ENCODE results near the gene ATG4C. TPM values are rescaled to one million over a fixed set of nuclear protein-coding genes. Genes with fewer than 3 reads are reported as not detected.
A peak's percentile ranks its signal among the peaks of the same experiment; 100 is the strongest.
"Not testable (repeated sequence)": the region's sequence is repeated elsewhere in the genome, so short reads cannot be mapped to it uniquely, and the experiment has no call there.

ATG4C gene, protein sequence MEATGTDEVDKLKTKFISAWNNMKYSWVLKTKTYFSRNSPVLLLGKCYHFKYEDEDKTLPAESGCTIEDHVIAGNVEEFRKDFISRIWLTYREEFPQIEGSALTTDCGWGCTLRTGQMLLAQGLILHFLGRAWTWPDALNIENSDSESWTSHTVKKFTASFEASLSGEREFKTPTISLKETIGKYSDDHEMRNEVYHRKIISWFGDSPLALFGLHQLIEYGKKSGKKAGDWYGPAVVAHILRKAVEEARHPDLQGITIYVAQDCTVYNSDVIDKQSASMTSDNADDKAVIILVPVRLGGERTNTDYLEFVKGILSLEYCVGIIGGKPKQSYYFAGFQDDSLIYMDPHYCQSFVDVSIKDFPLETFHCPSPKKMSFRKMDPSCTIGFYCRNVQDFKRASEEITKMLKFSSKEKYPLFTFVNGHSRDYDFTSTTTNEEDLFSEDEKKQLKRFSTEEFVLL
- polyA plus RNA-seq (2012; ENCODE audit: insufficient read depth, insufficient read length) = 20.5 TPM

DNA sequence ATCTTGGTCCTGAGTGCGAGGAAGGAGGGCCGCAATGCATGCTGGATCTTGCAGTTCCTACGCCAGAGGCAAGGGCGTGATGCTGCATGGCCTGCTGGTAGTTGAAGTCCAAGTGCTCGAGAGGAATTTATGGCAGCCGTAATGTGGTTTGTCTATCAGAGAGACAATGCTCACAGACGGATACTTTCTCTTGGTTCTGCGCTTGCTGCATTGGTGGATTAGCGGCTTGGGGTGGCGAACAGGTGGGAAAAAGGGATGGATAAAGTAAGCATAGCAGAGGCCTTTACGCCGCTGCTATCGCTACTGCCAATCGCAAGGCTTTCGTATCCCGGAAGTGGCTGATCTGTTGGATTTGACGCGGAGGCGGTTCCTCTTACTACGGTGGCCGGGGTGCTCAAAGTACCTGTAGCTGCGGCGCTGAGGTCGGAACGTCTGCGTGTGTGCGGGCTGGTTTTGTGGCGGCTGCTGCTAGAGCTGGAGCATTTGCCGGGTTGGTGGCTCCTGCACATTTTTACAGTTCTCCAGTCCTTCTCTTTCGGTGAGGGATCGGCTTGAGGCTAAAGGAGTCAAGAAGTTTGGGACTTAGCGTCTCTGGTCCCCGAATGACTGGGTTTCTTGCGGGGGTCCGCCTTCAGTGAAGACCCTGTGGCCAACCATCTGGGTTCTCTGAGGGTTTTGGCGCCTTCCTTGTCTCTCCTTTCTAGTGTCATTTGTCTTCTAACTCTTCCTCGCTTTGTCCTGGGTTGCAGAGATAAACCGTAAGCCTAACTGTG lies at the start of gene ATG4C:
TSS of gene ATG4C (plus strand) at position 397 of the 773 bp plus-strand sequence. CDS start 19,655 bp downstream, outside the sequence.
- peak within 1 kb of the TSS; percentile 78 for H3K4me3 ChIP-seq (ENCODE audit: low read length)
- DNase-seq (ENCODE audit: low read depth, low spot score) = peak; percentile 95

DNA sequence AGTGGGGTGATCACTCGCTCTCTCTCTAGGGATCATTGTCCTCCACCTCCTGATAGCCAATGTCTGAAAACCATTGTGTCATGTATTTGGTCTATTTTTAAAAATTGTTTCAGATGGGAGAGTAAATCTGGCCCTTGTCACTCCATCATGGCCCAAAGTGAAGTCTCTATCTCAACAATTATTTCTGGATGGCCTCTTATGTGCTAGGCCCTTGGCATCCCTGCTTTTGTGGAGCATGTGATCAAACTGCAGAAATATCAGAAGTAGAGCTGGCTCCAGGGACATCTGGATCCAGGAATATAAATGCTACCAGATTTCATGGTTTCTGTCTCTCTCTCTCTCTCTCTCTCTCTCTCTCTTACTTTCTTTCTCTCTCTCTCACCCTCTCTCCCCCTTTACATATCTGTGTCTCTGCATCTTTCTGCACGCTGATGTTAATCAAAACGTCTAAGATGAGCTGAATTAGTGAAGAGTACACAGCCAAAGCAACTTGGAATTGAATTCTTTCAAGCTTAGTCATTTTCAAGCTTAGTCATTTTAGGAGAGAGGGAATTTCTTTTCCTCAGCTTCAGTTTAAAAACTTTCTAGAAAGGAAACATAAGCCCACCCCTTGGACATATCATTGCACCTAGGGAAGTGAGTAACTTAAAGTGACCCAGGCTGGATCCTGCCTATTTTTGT lies 48.3 kb upstream of the ATG4C start:
- no peak for DNase-seq (ENCODE audit: low read depth, low spot score)

DNA sequence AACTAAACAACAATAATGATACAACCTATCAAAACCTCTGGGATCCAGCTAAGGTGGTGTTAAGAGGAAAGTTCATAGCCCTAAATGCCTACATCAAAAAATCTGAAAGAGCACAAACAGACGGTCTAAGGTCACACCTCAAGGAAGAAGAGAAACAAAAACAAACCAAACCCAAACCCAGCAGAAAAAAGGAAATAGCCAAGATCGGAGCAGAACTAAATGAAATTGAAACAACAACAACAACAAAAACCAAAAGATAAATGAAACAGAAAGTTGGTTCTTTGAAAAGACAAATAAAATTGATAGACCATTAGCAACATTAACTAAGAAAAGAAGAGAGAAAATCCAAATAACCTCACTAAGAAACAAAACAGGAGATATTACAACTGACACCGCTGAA lies 43.2 kb upstream of the ATG4C start:
- H3K4me3 ChIP-seq (ENCODE audit: low read length); DNase-seq (ENCODE audit: low read depth, low spot score): not testable (repeated sequence)

More for the DNA sequence above, 48.3 kb upstream of the ATG4C start:
- H3K4me3 ChIP-seq (ENCODE audit: low read length) = no peak overlapping the region

DNA sequence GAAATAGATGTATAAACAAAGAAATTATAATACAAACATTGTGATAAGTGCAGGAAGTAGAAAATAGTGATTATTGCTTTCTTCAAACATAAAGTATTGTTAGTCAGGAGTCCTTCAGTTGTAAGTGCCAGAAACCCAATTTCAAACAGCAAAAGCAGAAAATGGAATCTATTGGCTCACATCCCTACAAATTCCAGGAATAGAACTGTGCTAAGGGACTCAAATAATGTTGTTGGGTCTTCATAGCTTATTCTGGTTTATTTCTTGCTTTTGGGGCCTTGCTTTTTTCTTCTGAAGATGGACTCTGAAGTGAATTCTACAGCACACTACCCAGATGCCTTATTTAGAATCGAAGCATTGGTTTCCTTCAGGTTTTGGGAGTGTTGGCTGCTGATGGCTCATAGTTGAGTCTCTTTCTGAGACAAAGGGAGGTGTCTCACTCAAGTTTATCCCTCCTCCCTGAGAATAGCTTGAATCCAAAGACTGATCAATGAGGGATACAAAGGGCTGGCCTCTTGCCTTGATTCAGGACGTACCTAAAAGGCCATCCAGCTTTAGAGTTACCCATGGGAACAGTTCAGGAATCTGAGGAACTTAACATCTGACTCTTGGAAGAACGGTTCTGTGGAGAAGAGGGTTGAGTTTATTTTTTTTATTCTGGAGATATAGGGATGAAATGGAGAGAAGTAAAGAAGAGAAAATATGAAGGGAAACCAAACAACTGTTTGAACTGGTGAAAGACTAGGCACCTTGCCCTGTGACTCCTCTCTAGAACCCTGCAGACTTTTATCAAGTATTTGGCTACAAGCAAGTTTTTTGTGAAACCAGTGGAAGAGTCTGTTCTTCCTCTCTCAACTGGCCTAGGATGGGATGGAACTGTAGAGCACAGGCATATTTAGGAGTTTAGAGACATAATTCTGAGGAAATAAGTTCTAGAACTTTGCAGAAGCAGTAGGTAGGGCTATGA lies 39.0 kb upstream of the ATG4C start:
- no peak overlapping the region for H3K4me3 ChIP-seq (ENCODE audit: low read length)
- no peak for DNase-seq (ENCODE audit: low read depth, low spot score)

DNA sequence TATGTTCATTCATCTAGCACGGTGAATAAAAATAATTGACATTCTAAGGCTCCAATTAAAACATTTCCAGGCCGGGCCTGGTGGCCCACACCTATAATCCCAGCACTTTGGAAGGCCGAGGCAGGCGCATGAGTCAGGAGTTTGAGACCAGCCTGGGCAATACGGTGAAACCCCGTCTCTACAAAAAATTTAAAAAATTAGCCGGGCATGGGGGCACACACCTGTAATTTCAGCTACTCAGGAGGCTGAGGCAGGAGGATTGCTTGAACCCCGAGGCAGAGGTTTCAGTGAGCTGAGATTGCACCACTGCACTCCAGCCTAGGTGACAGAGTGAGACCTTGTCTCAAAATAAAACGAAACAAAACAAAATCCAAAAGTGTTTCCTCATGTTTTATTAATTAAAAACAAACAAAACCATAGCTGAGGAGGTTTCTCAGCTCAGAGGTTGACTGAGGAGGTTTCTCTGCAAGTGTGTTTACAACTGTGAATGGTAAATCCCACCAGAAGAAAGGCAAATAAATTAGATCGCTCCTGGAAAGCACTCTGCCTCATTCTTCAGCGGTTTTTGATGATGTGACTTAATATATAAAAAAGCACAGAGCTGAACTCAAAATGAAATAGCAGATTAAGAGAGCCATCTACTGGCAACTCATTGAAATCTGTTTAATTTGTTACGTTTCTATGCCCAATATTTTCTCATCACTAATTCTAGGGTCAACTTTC lies 37.7 kb upstream of the ATG4C start:
- peak; percentile 44 for DNase-seq (ENCODE audit: low read depth, low spot score)
- H3K4me3 ChIP-seq (ENCODE audit: low read length) = no peak overlapping the region

DNA sequence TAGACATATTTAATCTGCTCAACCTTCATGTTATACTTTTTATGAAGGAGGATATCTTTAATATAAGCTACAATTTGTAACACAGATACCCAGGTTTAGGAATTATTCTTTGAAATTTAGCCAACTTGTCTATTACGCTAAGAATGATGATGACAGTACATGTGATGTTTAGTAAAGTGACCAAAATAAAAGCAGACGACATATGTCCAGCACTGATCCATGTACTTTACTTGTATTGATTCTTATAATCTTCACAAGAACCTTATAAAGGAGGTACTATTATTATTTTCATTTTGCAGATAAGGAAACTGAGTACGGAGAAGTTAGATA lies 37.2 kb upstream of the ATG4C start:
- no peak overlapping the region for H3K4me3 ChIP-seq (ENCODE audit: low read length)
- DNase-seq (ENCODE audit: low read depth, low spot score) = no peak

DNA sequence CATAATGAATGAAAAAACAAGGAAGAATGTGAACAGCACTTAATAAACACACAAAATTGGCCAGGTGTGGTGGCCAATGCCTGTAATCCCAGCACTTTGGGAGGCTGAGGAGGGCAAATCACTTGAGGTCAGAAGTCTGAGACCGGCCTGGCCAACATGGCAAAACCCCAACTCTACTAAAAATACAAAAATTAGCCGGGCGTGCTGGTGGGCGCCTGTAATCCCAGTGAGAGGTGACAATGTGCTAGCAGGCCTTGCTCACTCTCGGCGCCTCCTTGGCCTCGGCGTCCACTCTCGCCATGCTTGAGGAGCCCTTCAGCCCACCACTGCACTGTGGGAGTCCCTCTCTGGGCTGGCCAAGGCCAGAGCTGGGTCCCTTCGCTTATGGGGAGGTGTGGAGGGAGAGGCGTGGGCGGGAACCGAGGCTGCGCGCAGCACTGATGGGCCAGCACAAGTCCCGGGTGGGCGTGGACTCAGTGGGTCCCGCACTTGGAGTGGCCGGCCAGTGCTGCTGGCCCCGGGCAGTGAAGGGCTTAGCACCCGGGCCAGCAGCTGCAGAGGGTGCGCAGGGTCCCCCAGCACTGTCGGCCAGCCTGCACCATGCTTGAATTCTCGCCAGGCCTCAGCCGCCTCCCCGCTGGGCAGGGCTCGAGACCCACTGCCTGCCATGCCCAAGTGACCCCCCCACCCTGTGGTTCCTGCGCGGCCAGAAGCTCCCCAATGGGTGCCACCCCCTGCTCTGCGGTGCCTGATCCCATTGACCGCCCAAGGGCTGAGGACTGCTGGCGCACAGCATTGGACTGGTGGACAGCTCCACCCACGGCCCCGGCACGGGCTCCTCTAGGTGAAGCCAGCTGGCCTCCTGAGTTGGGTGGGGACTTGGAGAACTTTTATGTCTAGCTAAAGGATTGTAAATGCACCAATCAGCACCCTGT lies 30.6 kb upstream of the ATG4C start:
- no peak for DNase-seq (ENCODE audit: low read depth, low spot score)
- no peak overlapping the region for H3K4me3 ChIP-seq (ENCODE audit: low read length)

DNA sequence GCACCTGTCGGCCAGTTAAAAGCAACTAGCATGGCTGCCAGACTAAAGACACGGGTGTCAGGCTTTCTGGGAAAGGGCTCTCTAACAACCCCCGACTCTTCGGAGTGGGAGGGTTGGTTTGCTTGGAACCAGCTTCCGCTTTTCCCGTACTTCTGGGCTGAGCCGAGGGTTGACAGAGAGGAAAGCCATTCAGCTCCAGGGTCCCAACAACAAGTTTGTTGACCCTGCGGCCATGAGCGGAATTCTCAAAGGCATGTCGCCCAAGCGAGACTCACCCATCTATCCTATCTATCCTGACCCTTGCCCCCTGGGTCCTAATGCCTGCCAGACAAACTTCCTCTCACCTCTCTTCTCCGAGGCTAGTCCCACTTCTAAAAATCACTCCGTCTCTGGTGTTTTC lies 29.0 kb upstream of the ATG4C start:
- not testable (repeated sequence) for DNase-seq (ENCODE audit: low read depth, low spot score); H3K4me3 ChIP-seq (ENCODE audit: low read length)

DNA sequence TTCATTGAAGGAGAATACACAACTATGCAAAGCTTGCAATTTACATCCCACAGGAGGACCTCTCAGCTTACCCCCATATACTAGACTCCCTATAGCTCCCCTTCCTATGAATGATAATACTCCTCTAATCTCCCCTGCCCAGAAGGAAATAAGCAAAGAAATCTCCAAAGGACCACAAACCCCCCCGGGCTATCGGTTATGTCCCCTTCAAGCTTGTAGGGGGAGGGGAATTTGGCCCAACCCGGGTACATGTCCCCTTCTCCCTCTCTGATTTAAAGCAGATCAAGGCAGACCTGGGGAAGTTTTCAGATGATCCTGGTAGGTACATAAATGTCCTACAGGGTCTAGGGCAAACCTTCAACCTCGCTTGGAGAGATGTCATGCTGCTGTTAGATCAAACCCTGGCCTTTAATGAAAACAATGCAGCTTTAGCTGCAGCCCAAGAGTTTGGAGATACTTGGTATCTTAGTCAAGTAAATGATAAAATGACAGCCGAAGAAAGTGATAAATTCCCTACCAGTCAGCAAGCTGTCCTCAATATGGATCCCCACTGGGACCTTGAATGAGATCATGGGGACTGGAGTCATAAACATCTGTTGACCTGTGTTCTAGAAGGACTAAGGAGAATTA lies 27.6 kb upstream of the ATG4C start:
- not testable (repeated sequence) for DNase-seq (ENCODE audit: low read depth, low spot score); H3K4me3 ChIP-seq (ENCODE audit: low read length)

DNA sequence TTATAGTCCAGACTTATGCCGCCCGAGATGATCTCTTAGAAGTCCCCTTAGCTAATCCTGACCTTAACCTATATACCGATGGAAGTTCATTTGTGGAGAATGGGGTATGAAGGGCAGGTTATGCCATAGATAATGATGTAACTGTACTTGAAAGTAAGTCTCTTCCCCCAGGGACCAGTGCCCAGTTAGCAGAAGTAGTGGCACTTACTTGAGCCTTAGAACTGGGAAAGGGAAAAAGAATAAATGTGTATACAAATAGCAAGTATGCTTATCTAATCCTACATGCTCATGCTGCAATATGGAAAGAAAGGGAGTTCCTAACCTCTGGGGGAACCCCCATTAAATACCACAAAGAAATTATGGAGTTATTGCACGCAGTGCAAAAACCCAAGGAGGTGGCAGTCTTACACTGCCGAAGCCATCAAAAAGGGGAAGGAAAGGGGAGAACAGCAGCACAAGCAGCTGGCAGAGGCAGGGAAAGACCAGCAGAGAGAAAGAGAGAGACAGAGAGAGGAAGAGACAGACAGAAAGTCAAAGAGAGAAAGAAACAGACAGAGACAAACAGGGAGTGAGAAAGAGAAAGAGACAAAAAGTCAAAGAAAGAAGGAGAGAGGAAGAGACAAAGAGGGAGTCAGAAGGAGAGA lies 24.6 kb upstream of the ATG4C start:
- H3K4me3 ChIP-seq (ENCODE audit: low read length); DNase-seq (ENCODE audit: low read depth, low spot score): not testable (repeated sequence)

DNA sequence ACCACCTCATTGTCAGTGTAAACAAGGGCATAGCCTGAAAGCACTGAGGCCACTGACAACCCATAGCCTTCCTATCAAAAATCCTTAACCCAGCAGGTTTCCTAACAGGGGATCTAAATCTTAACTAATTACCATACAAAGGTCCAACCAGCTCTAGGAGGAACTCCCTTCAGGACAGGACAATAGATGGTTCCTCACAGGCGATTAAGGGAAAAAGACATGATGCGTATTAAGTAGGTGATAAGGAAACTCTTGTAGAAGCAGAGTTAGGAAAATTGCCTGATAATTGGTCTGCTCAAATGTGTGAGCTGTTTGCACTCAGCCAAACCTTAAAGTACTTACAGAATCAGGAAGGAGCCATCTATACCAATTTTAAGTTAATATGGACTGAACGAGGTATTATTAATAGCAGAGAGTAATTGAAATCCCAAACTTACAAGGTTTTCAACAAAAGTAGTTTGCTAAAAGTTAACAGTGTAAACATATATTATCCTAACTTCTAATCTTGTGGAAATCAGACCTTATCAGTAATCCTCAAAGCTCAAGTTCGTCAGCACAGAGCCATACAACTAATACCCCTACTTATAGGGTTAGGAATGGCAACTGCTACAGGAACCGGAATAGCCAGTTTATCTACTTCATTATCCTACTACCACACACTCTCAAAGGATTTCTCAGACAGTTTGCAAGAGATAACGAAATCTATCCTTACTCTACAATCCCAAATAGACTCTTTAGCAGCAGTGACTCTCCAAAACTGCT lies 23.7 kb upstream of the ATG4C start:
- not testable (repeated sequence) for H3K4me3 ChIP-seq (ENCODE audit: low read length); DNase-seq (ENCODE audit: low read depth, low spot score)

DNA sequence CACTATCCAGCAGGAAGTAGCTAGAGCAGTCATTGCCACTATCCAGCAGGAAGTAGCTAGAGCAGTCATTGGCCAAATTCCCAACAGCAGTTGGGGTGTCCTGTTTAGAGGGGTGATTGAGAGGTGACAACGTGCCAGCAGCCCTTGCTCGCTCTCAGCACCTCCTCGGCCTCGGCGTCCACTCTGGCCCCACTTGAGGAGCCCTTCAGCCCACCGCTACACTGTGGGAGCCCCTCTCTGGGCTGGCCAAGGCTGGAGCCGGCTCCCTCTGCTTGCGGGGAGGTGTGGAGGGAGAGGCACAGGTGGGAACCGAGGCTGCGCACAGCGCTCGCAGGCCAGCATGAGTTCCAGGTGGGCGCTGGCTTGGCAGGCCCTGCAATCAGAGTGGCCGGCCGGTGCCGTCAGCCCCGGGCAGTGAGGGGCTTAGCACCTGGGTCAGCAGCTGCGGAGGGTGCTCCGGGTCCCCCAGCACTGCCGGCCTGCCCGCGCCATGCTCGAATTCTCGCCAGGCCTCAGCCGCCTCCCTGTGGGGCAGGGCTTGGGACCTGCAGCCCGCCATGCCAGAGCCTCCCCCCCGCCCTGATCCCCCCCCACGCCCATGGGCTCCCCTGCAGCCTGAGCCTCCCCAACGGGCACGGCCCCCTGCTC lies 22.6 kb upstream of the ATG4C start:
- not testable (repeated sequence) for DNase-seq (ENCODE audit: low read depth, low spot score); H3K4me3 ChIP-seq (ENCODE audit: low read length)

DNA sequence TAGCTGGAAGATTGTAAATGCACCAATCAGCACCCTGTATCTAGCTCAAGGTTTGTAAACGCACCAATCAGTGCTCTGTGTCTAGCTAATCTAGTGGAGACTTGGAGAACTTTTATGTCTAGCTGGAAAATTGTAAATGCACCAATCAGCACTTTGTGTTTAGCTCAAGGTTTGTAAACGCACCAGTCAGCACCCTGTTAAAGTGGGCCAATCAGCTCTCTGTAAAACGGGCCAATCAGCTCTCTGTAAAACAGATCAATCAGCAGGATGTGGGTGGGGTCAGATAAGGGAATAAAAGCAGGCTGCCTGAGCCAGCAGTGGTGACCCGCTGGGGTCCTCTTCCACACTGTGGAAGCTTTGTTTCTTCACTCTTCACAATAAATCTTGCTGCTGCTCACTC lies 21.9 kb upstream of the ATG4C start:
- not testable (repeated sequence) for DNase-seq (ENCODE audit: low read depth, low spot score); H3K4me3 ChIP-seq (ENCODE audit: low read length)

DNA sequence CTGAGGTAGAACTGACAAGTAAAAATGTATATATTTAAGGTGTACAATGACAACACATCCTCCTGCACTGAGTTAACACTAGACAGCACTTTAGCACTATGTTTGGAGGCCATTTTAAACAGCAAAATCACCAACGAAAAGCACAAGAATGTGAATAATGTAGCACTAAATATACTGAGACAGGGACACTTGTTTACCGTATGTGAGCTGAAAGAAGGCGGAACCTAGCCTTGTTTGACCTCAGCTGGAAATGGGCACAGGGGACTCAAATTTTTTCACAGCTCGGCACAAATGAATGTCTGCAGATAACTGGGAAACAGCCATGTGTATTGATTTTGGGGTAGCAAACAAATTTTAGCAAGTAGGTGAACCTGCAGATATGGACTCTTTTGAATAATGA lies 18.0 kb upstream of the ATG4C start:
- DNase-seq (ENCODE audit: low read depth, low spot score) = no peak
- no peak overlapping the region for H3K4me3 ChIP-seq (ENCODE audit: low read length)

DNA sequence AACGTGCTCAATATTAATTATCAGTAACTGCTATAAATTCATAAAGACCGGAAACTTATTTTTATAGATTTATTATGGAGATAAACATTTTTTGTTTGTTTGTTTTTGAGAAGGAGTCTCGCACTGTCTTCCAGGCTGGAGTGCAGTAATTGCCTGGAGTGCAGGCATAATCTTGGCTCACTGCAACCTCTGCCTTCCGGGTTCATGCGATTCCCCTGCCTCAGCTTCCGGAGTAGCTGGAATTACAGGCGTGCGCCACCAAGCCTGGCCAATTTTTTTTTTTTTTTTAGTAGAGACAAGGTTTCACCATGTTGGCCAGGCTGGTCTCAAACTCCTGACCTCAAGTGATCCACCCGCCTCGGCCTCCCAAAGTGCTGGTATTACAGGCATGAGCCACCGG lies 15.4 kb upstream of the ATG4C start:
- not testable (repeated sequence) for H3K4me3 ChIP-seq (ENCODE audit: low read length); DNase-seq (ENCODE audit: low read depth, low spot score)
